ENCODE measurements around the gene BET1.

BET1 gene

GRCh38 chr7:93945756-93946535 lies 58.2 kb downstream of the BET1 start:
- H4K20me1 ChIP-seq (ENCODE audit: insufficient read depth, low read length), result no peaks in the 10 kb centered on the region
- no peak overlapping the region for H3K4me2 ChIP-seq (ENCODE audit: low read length)

GRCh38 chr7:93945083-93945482 lies 59.1 kb downstream of the BET1 start:
- Histone ChIP-seq H3K4me2 (ENCODE audit: low read length) (no peak overlapping the region), H3K27ac (ENCODE audit: low read length) (no peak overlapping the region), H2AFZ (ENCODE audit: low read depth, low read length) (no peak overlapping the region), H3K4me3 (ENCODE audit: low read length) (no peak overlapping the region), H3K79me2 (ENCODE audit: low read length) (no peaks in the 10 kb centered on the region), H4K20me1 (ENCODE audit: insufficient read depth, low read length) (no peaks in the 10 kb centered on the region), H3K9me3 (ENCODE audit: insufficient read depth, low read length) (no peaks in the 10 kb centered on the region), H3K27me3 (ENCODE audit: low read depth, low read length) (no peaks in the 10 kb centered on the region), H3K4me1 (ENCODE audit: low read length) (peaks cover 13% of the 10 kb centered on the region), H3K36me3 (replicated peaks; ENCODE audit: low read depth, low read length) (no peaks in the 10 kb centered on the region), H3K9ac (ENCODE audit: low read length) (no peak overlapping the region)
- no peak for TF ChIP-seq EZH2phosphoT487 (IDR thresholded peaks at IDR 0.05; ENCODE audit: low read depth)
- no peak for TF ChIP-seq CTCF (IDR thresholded peaks at IDR 0.05; ENCODE audit: low read depth, low read length)

More at GRCh38 chr7:93945756-93946535, 58.2 kb downstream of the BET1 start:
- H3K9me3 ChIP-seq (ENCODE audit: insufficient read depth, low read length), result no peaks in the 10 kb centered on the region
- H3K27me3 ChIP-seq (ENCODE audit: low read depth, low read length), result no peaks in the 10 kb centered on the region
- peaks cover 5% of the 10 kb centered on the region for H3K4me1 ChIP-seq (ENCODE audit: low read length)
- no peaks in the 10 kb centered on the region for H3K36me3 ChIP-seq (replicated peaks; ENCODE audit: low read depth, low read length)
- no peaks in the 10 kb centered on the region for H3K79me2 ChIP-seq (ENCODE audit: low read length)
- no peak overlapping the region for H3K27ac ChIP-seq (ENCODE audit: low read length)
- no peak overlapping the region for H3K4me3 ChIP-seq (ENCODE audit: low read length)
- H2AFZ ChIP-seq (ENCODE audit: low read depth, low read length), result no peak overlapping the region
- H3K9ac ChIP-seq (ENCODE audit: low read length), result no peak overlapping the region
- no peak for TF ChIP-seq EZH2phosphoT487 (IDR thresholded peaks at IDR 0.05; ENCODE audit: low read depth)
- no peak for TF ChIP-seq CTCF (IDR thresholded peaks at IDR 0.05; ENCODE audit: low read depth, low read length)

GRCh38 chr7:93944673-93945072 lies 59.5 kb downstream of the BET1 start:
- no peak for TF ChIP-seq EZH2phosphoT487 (IDR thresholded peaks at IDR 0.05; ENCODE audit: low read depth)
- no peak for TF ChIP-seq CTCF (IDR thresholded peaks at IDR 0.05; ENCODE audit: low read depth, low read length)
- no peaks in the 10 kb centered on the region for H3K9me3 ChIP-seq (ENCODE audit: insufficient read depth, low read length)
- no peaks in the 10 kb centered on the region for H4K20me1 ChIP-seq (ENCODE audit: insufficient read depth, low read length)
- no peaks in the 10 kb centered on the region for H3K36me3 ChIP-seq (replicated peaks; ENCODE audit: low read depth, low read length)
- H3K9ac ChIP-seq (ENCODE audit: low read length), result no peak overlapping the region
- no peak overlapping the region for H3K4me2 ChIP-seq (ENCODE audit: low read length)
- H2AFZ ChIP-seq (ENCODE audit: low read depth, low read length), result no peak overlapping the region
- no peak overlapping the region for H3K27ac ChIP-seq (ENCODE audit: low read length)
- H3K79me2 ChIP-seq (ENCODE audit: low read length), result no peaks in the 10 kb centered on the region
- peaks cover 17% of the 10 kb centered on the region for H3K4me1 ChIP-seq (ENCODE audit: low read length)
- H3K4me3 ChIP-seq (ENCODE audit: low read length), result no peak overlapping the region
- no peaks in the 10 kb centered on the region for H3K27me3 ChIP-seq (ENCODE audit: low read depth, low read length)

- no peaks in the 10 kb centered on the region for H3K79me2 ChIP-seq (ENCODE audit: low read length)
- H3K27me3 ChIP-seq (ENCODE audit: low read depth, low read length), result no peaks in the 10 kb centered on the region
- no peak overlapping the region for H3K9ac ChIP-seq (ENCODE audit: low read length)
- H3K36me3 ChIP-seq (replicated peaks; ENCODE audit: low read depth, low read length), result no peaks in the 10 kb centered on the region
- no peak overlapping the region for H3K4me3 ChIP-seq (ENCODE audit: low read length)
- H3K4me2 ChIP-seq (ENCODE audit: low read length), result no peak overlapping the region
- no peaks in the 10 kb centered on the region for H3K9me3 ChIP-seq (ENCODE audit: insufficient read depth, low read length)
- H4K20me1 ChIP-seq (ENCODE audit: insufficient read depth, low read length), result no peaks in the 10 kb centered on the region
- no peak for TF ChIP-seq CTCF (IDR thresholded peaks at IDR 0.05; ENCODE audit: low read depth, low read length)
- no peak for TF ChIP-seq EZH2phosphoT487 (IDR thresholded peaks at IDR 0.05; ENCODE audit: low read depth)
- H3K4me1 ChIP-seq (ENCODE audit: low read length), result peaks cover 17% of the 10 kb centered on the region
- H3K27ac ChIP-seq (ENCODE audit: low read length), result no peak overlapping the region
- H2AFZ ChIP-seq (ENCODE audit: low read depth, low read length), result no peak overlapping the region
Measured at GRCh38 chr7:93943816-93944540, 60.2 kb downstream of the BET1 start.
